Endothelial cell of umbilical vein (primary cell): ENCODE data around the gene CA5A. TPM values are rescaled to one million over a fixed set of nuclear protein-coding genes. Genes with fewer than 3 reads are reported as not detected.
"Not testable (repeated sequence)": the region's sequence is repeated elsewhere in the genome, so short reads cannot be mapped to it uniquely, and the experiment has no call there.

ENCODE experiments used
- BruUV-seq: library from RNA; stranded (reverse); fragments of 400-500 nt; replicated peaks from 2 replicates; lab custom pipeline; 2021; lab: Mats Ljungman, UMichigan
- CTCF ChIA-PET: fragments of 300-600, 350-600 bp; sonication (Branson Sonifier 250); formaldehyde crosslinking; loops from one replicate; lab custom pipeline; 2021; ENCODE audit warnings: antibody characterized with exemption, inconsistent platforms; lab: Charles Lee
- POLR2A ChIA-PET: fragments of 300-600, 350-600 bp; sonication (Branson Sonifier 250); formaldehyde crosslinking; loops from one replicate; lab custom pipeline; 2021; ENCODE audit warnings: antibody characterized with exemption, inconsistent platforms; lab: Charles Lee
- DNase-seq: peaks from one replicate; pipeline ENCODE4 v3.0.0-alpha.2; 2011; ENCODE audit warnings: low read depth, low spot score
- FAIRE-seq: peaks from 2 replicates; lab custom pipeline; 2011; peaks lifted over from hg19 to GRCh38; lab: Jason Lieb, UNC
- H2AFZ ChIP-seq: 2 replicates; pipeline ENCODE4 v1.6.0; 2012; ENCODE audit warnings: low read depth, low read length, control low read depth, inconsistent platforms
- H3K27ac ChIP-seq: 2 replicates; pipeline ENCODE4 v1.5.1; 2011; ENCODE audit warnings: low read depth, mild to moderate bottlenecking, control low read depth, low read length, moderate library complexity; ENCODE audit not compliant: insufficient read depth
- H3K27me3 ChIP-seq, 2 experiments: 2 replicates each; pipeline versions ENCODE4 v1.6.0 to v1.6.1; 2011; ENCODE audit warnings: low read length in 2 of 2, mixed read lengths in 1 of 2; ENCODE audit not compliant: control insufficient read depth in 2 of 2, insufficient read depth in 2 of 2
- H3K36me3 ChIP-seq, 2 experiments: 2 replicates in 1 of 2; 3 replicates in 1 of 2; pipeline ENCODE4 v1.5.1; 2011; ENCODE audit warnings: low read length in 2 of 2, mild to moderate bottlenecking in 1 of 2, moderate library complexity in 1 of 2; ENCODE audit not compliant: control insufficient read depth in 2 of 2, insufficient read depth in 2 of 2; ENCODE audit errors: extremely low read depth in 1 of 2
- H3K4me1 ChIP-seq: 3 replicates; pipeline ENCODE4 v1.5.1; 2011; ENCODE audit warnings: mild to moderate bottlenecking, low read length; ENCODE audit not compliant: control insufficient read depth, insufficient read depth; ENCODE audit errors: extremely low read depth
- H3K4me2 ChIP-seq: 2 replicates; pipeline ENCODE4 v1.6.1; 2011; ENCODE audit warnings: low read length, control low read depth, mixed read lengths; ENCODE audit not compliant: insufficient read depth
- H3K4me3 ChIP-seq, 3 experiments: fragments of 200-600 bp in 1 of 3; sonication (generic), shearing (Covaris generic) in 1 of 3; replicated peaks in 1 of 3; 2 replicates each; pipeline ENCODE4 v1.5.1; 2011 to 2016; ENCODE audit warnings: control low read depth in 3 of 3, low read length in 3 of 3, mild to moderate bottlenecking in 2 of 3, inconsistent platforms in 1 of 3, low read depth in 1 of 3, moderate library complexity in 1 of 3; ENCODE audit not compliant: insufficient read depth in 1 of 3
- H3K79me2 ChIP-seq: 2 replicates; pipeline ENCODE4 v1.6.0; 2012; ENCODE audit warnings: low read length, inconsistent platforms; ENCODE audit not compliant: control insufficient read depth, insufficient read depth
- H3K9ac ChIP-seq: replicated peaks from 2 replicates; pipeline ENCODE3; 2011; ENCODE audit warnings: low read length, control low read depth; ENCODE audit not compliant: insufficient read depth; ENCODE audit errors: extremely low read depth
- H3K9me1 ChIP-seq: replicated peaks from 3 replicates; pipeline ENCODE4 v1.6.0; 2011; ENCODE audit warnings: mild to moderate bottlenecking, low read length; ENCODE audit not compliant: control insufficient read depth, insufficient read depth; ENCODE audit errors: extremely low read depth
- H3K9me3 ChIP-seq: replicated peaks from 2 replicates; pipeline ENCODE4 v1.5.1; 2012; ENCODE audit warnings: low read length, inconsistent platforms; ENCODE audit not compliant: control insufficient read depth, insufficient read depth
- H4K20me1 ChIP-seq: replicated peaks from 2 replicates; pipeline ENCODE3; 2011; ENCODE audit warnings: mild to moderate bottlenecking, low read length; ENCODE audit not compliant: control insufficient read depth, insufficient read depth; ENCODE audit errors: extremely low read depth
- CTCF ChIP-seq, 2 donors: IDR thresholded peaks; 1 replicate in 1 of 2; 2 replicates in 1 of 2; pipeline ENCODE4 v1.5.1; 2011; ENCODE audit warnings: low read length in 2 of 2, mild to moderate bottlenecking in 2 of 2, moderate library complexity in 2 of 2, control low read depth in 1 of 2, inconsistent platforms in 1 of 2, low read depth in 1 of 2; ENCODE audit not compliant: insufficient read depth in 1 of 2; ENCODE audit errors: extremely low read depth in 1 of 2
- MAX ChIP-seq: IDR thresholded peaks from 2 replicates; pipeline ENCODE4 v1.6.1; 2011; ENCODE audit not compliant: insufficient read depth, insufficient read length
- dilution Hi-C: fragments of 300-500 bp; cut with MboI; formaldehyde crosslinking; loops from one replicate; pipeline ENCODE4 v1.15.0; 2019; ENCODE audit warnings: low sequenced_read_pairs; ENCODE audit not compliant: extremely low pct_ligation_motif_present
- intact Hi-C: fragments of 100-400 bp; cut with micrococcal nuclease; formaldehyde crosslinking; loops from one replicate; pipeline ENCODE4 v1.10.0; 2022
- polyA plus RNA-seq, 4 experiments: library from polyadenylated mRNA; depleted of rRNA in 3 of 4; stranded (reverse) in 3 of 4; unstranded in 1 of 4; fragments of >200 nt; gene quantifications; 2 replicates each; pipeline versions ENCODE4 v1.2.1 to v1.2.3, GENCODE V29; 2011 to 2012; ENCODE audit warnings: missing spikeins in 1 of 4
- total RNA-seq: library from RNA; stranded (reverse); gene quantifications from 2 replicates; pipeline ENCODE4 v1.2.3, GENCODE V29; 2021

The CA5A gene
- total and polyA plus RNA-seq, 2 donors (not counting 3 experiments of a cell fraction or from before 2014, with no cell fraction given): not detected

GRCh38 chr16:87909203-87909935 lies 27.0 kb downstream of the CA5A start:
- H3K27ac ChIP-seq, dilution Hi-C loops, H2AFZ ChIP-seq, H3K9me1 ChIP-seq, H3K4me1 ChIP-seq, BruUV-seq, H3K79me2 ChIP-seq, POLR2A ChIA-PET, H3K4me3 ChIP-seq, H3K9me3 ChIP-seq, H3K9ac ChIP-seq, H3K4me2 ChIP-seq, H4K20me1 ChIP-seq, H3K27me3 ChIP-seq, H3K36me3 ChIP-seq: not testable (repeated sequence)
- FAIRE-seq: peak; percentile 82
- CTCF ChIA-PET: interaction anchor here (1.0 to 3.9 kb wide), 6 partner anchors 38 to 320 kb away, joined by 3 to 61 read pairs (median 4); no protein-coding TSS in a partner anchor
- TF ChIP-seq MAX: peak; percentile 15
- peak; percentile 75 to 93 for TF ChIP-seq CTCF (IDR thresholded peaks at IDR 0.05; ENCODE audit: extremely low read depth in 1 of 2, insufficient read depth in 1 of 2, low read depth in 1 of 2, low read length in 2 of 2)
- intact Hi-C loops: loop anchor here (1.0 kb wide), 2 partner anchors 38 to 130 kb away; no protein-coding TSS in a partner anchor
- DNase-seq: peak; percentile 46

- H3K4me1 ChIP-seq, H3K4me3 ChIP-seq, FAIRE-seq, H3K9me3 ChIP-seq, H3K27me3 ChIP-seq, H3K9ac ChIP-seq, BruUV-seq, H4K20me1 ChIP-seq, H3K27ac ChIP-seq, H3K4me2 ChIP-seq, dilution Hi-C loops, intact Hi-C loops, H3K36me3 ChIP-seq, POLR2A ChIA-PET, H3K79me2 ChIP-seq, DNase-seq, H3K9me1 ChIP-seq, H2AFZ ChIP-seq: not testable (repeated sequence)
- CTCF ChIA-PET: interaction anchor here (1.0 to 3.9 kb wide), 5 partner anchors 12 to 319 kb away, joined by 3 to 61 read pairs (median 4); no protein-coding TSS in a partner anchor
These were observed 28.2 kb downstream of the CA5A start for GRCh38 chr16:87908101-87908500.

GRCh38 chr16:87905521-87905920 lies 30.8 kb downstream of the CA5A start:
- H3K9ac ChIP-seq, dilution Hi-C loops, FAIRE-seq, H3K4me1 ChIP-seq, H3K36me3 ChIP-seq, H3K9me1 ChIP-seq, DNase-seq, POLR2A ChIA-PET, H3K27ac ChIP-seq, H3K4me3 ChIP-seq, BruUV-seq, H2AFZ ChIP-seq, intact Hi-C loops, H3K4me2 ChIP-seq, H3K79me2 ChIP-seq, H4K20me1 ChIP-seq, H3K27me3 ChIP-seq, H3K9me3 ChIP-seq: not testable (repeated sequence)
- CTCF ChIA-PET: interaction anchor here (2.6 kb wide), 2 partner anchors 34 to 127 kb away, joined by 7 to 18 read pairs; no protein-coding TSS in a partner anchor
